GM21717 (cell line): ENCODE measurements around the gene VAC14.
"Not testable (repeated sequence)": the region's sequence is repeated elsewhere in the genome, so short reads cannot be mapped to it uniquely, and the experiment has no call there.

Experiments
- ATAC-seq: cut with Tn5 transposase; IDR thresholded peaks from one replicate; pipeline ENCODE4 v1.9.1; 2021; ENCODE audit warnings: mild to moderate bottlenecking, moderate library complexity; ENCODE audit not compliant: unreplicated experiment

VAC14 gene

DNA sequence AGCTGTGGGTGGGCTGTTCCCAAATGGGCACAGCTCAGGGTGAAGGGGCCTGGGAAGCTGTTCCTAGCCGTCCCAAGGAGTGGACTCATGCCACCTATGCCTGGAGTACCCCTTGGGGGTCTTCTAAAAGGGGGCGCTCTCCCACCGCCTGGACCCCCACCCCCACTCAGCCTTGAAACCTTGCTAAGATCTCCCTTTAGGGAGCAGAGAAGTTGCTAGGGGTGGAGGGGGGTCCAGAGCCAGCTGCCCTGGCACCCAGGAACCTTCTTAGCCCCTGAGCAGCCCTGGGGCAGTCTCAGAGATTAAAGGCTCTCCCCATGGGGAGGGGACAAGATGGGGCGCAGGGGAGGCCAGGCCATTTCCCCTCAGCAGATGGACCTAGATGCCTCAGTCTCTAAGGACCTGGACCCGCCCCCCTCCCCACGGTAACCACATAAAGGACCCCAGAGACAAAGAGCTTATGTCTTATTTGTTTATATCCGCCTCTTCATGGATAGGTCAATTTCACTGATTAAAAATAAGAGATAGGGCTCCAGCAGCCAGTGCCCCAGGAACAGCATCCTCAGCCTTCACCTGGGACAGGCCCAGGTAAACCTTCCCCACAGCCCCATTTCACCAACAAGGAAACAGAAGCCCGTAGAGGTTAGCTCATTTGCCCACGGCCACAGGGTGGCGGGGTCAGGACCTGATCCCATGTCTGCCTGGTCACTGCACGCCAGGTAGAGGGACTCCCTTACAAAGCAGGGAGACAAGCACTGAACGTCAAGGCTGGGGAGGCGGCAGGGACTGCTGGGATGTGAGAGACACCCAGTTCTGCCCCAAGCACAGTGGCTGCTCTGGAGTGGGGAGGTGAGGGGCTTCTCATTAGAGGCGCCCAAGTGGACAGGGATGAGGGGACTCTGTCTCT is 118.5 kb downstream of the VAC14 start:
- ATAC-seq = no peak

DNA sequence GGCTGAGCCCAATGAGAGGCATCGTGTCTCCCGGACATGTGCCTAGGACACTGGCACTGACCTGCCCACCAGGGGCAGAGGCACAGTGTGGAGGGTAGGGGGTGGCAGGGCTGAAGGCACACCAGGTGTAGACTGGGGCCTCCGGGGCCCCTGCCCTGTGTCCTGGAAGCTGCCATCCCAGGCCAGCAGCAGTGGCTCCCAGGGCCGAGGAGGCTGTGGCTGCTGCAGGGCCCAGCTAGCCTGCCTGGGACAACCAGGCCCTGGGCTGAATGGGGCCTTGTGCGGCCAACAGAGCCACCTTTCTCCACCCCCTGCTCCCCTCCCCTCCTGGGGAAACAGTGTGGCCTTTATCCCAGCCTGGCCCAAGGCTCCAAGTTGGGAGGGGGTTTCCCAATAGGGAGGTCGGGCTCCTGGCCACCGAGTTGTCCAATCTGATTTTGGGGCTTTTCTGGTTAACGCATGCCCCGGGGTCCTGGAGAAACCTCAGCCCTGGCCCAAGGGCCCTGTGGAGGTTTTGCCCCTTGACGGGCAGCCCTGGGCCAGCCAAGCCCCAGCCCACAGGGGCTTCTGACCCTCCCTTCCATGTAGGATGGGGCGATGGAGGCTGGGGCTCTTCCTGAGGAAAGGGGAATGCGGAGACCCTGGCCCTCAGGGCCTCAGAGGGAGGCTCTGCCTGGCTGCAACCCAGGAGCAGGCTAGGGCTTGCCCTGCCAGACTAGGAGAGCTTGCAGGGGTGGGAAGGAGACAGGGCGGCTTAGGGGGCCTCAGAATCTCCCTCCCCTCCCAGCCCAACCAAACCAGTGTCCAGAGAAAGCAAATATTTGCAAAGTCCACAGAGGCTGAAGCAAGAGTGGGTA is 119.3 kb downstream of the VAC14 start:
- ATAC-seq = no peak

DNA sequence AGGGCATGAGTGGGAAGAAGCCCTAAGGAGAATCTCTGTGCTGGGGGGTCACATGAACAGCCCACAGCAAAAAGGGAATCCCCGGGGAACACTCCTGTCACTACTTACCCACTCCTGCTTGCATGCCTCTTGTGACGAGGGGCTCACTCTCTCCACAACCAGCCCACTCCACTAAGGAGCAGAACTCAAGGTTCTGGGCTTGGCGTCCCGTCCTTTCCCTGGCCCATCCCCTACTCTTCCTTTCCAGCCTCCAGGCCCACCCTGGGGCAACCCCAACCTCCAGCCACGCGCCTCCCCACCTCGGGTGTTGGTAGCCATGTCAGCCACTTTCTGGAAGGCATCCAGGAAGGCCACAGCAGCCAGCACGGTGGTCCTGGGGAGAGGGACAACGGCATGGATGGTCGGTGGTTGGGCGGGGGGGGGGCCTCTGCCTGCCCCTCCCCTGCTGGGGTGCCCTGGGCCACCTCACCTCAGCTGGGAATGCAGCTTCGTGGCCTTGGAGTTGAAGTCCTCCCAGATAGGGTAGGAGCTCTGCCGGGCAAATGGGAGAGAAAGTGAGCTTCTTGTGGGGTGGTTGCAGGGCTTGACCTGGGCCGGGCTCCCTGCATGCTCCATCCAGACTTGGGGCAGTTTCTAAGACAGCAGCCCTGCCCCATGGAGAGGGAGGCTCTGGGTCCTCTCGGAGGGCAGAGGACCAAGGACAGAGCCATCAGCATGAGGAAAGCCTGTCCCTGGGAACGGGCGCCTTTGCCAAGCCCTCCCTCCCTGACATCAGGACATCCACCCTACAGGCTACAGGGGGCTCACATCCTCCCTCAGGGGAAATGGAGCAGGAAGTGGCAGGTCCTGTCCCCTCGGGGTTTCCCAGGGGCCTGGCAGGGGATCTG is 120.2 kb downstream of the VAC14 start:
- no peak for ATAC-seq

GRCh38 chr16:70679671-70680494 is 121.1 kb downstream of the VAC14 start:
- ATAC-seq = no peak

DNA sequence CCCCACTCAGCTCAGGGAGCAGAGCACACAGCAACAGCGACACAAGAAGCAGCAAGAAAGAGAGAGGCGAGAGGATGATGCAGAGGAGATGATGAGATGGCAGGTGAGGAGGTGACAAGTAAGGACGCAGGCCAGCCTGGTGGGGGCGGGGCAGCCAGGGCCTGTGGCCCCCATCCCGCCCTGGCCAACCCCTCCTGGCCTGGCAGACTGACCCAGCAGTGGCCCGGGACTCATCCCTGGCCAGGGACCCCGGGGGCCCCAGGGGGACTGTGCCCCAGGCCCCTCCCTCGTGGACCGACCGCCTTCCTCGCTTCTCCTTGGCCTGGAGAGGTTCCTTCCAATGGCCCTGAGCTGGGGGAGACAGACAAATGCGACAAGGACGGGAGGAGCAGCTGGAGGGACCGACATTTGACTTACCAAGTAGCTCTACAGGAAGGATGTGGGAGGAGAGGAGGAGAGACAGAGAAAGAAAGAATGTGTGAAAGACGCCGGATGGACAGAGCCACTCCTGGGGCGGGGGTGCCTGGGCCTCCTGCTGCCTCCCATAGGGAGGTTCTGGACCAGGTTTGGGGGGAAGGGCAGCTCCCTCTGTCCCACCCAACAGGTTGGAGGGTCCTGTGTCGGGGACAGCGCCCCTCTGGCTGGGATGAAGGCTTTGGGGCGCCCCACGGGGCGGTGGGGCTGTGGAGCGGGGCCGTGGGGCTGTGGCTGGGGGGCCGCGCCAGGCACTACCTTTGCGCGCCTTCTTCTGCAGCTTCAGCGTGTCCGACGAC is 121.9 kb downstream of the VAC14 start:
- no peak for ATAC-seq

- ATAC-seq = no peak
Observed at GRCh38 chr16:70678121-70678897, 122.6 kb downstream of the VAC14 start.

- no peak for ATAC-seq
Observed at GRCh38 chr16:70677499-70678120, 123.3 kb downstream of the VAC14 start.

DNA sequence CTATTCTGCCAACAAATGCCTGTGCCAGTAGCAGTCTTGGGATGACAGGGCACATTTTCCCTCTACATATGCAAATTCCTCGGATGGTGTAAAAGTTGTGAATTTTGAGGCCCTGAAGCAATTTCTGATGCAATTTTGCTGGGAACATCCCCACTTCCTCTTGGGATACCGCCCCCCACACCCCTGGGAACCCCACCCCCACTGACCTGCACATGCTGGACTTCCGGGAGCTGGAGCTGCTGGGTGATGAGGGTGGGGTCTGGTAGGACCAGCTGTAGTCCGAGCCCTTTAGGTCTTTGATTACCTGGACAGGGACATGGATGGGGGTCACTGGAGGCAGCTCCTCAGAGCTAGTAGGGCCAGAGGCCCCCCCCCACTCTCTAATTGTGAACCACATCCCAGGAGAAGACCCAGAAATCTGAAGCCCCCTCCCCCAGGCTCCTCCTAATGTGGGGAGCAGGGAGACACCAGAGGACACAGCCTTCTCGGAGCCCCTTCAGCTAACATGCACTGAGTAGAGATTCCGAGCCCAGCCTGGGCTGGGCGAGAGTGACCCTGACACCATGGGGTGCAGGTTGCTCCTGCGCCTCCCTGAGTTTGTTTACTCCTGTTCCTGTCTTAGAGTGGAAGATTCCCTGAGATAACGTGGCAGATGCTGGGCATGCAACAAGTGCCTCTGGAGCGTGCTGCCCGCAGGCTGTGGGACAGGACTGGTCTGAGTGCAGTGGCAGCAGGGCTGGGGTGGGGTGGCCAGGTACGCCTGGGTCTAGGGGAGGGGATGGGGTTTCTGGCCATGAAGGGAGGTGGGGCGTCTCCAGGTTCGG is 124.1 kb downstream of the VAC14 start:
- no peak for ATAC-seq

DNA sequence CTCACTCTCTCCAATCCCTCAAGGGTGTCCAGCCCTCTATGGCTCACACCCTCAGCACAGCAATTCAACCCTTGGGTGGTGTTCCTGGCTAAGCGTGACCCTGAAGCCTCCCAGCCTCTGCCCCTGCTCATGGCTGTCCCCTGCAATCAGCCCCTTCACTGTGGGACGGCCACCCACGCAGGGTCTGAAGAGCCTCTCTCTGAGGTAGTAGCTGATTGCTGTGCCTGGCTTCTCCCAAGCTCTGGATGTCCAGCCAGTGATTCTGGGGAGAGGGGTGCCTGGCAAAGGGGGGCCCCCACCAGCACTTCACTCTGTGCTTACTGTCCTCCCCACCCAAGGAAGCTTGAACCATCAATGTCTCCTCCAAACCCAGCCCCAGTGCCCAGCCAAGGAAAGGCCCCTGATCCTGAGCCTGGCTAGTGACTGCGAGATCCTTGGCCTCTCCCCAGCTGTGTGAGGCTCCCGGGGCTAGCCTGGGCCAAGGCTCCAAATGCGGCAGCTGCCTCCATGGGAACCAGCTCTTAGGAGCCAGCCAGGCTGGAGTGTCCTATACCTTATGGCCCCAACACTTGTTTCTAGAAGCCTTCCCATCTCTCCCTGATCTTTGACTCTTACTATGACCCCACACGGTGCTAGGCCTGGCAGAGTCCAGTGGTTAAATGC is 125.0 kb downstream of the VAC14 start:
- no peak for ATAC-seq

DNA sequence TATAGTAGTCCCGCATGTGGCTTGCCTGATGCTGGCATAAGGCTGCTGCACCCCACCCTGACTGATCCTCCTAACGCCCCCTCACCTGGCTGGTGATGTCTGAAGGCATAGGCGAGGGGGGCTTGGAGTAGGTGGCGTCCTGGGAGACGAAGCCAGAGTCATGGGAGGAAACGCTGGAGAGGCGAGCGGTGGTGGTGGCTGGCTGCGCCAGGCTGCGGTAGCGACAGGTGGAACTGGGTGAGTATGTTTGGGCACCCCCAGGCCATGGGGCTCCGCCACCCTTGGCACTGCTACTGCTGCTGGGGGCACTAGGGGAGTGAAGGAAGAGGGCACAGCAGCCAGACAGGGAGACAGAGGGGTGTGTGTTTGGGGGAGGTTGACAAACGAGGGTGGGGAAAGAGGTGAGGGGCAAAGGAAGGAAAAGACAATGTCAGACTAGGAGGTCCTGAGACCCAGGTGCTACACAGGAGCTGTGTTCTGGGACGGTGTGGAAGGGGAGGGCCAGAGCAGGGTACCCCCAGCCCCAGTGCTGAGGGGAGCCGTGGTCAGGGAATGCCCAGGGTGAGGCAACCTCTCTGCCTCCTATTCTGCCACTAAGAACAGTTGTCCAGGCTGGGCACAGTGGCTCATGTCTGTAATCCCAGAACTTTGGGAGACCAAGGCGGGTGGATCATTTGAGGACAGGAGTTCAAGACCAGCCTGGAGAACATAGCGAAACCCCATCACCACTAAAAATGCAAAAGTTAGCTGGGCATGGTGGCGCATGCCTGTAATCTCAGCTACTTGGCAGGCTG is 126.5 kb downstream of the VAC14 start:
- no peak for ATAC-seq

DNA sequence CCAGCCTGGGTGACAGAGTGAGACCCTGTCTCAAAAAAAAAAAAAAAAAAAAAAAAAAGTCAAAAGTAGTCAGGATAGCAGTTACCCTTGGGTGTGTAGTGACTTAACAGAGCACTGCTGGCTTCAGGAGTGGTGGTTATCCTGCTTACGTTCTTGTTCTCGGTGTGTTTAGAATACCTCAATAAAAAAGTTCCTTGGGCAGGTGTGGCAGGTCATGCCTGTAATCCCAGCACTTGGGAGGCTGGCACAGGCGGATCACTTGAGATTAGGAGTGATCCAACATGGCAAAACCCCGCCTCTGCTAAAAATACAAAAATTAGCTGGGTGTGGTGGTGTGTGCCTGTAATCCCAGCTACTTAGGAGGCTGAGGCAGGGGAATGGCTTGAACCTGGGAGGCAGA is 130.0 kb downstream of the VAC14 start:
- not testable (repeated sequence) for ATAC-seq

- no peak for ATAC-seq
Observed at GRCh38 chr16:70670175-70670574, 130.8 kb downstream of the VAC14 start.

- ATAC-seq = no peak
Observed at GRCh38 chr16:70665806-70666735, 134.9 kb downstream of the VAC14 start.

DNA sequence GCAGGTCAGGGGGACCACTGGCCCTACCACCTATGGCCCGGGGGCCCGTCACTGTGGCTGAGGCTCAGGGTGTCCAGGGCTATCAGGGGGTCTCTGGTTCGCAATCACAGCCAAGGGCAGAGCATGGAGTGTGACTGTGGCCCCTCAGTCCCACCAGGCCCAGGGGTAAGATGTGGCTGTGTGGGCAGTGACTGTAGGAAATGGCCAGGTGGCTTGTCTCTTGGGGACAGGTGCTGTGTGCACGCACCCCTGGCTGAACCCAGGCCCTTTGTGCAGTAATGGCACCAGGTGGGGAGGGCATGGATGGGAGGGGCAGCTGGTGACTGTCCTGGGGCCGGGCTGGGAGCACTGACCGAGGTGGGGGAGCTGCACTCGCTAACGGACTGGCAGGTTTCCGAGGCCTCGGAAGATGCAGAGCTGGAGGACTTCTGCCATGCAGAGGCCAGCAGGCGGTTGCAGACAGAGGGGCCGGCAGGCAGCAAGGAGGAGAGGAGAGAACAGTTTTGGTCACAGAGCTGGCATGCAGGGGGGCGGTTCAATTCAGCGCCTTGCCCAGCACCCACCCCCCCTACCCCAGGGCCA is 135.8 kb downstream of the VAC14 start:
- no peak for ATAC-seq
